ENCODE data around the gene CEL. TPM values are rescaled to one million over a fixed set of nuclear protein-coding genes. Genes with fewer than 3 reads are reported as not detected.
"Not testable (repeated sequence)": the region's sequence is repeated elsewhere in the genome, so short reads cannot be mapped to it uniquely, and the experiment has no call there.

The CEL gene
- total and polyA plus RNA-seq, 3 donors from 2014 or later: 2.1 to 2.6 (median 2.4) TPM

- H3K4me1 ChIP-seq; H3K9me3 ChIP-seq; H3K27ac ChIP-seq; H3K4me3 ChIP-seq; H3K36me3 ChIP-seq (ENCODE audit: low read depth, missing control alignments); intact Hi-C loops (cut with DNase I; ENCODE audit: low total_unique reads); H3K27me3 ChIP-seq: not testable (repeated sequence)
- peak; percentile 88 for DNase-seq
- peak; percentile 30 to 69 (median 58) for TF ChIP-seq CTCF (IDR thresholded peaks at IDR 0.05)
- 79 to 82% methylated on average over 12 of the region's 12 CpGs for WGBS, 2 donors
These were observed 20.8 kb upstream of the CEL start for GRCh38 chr9:133040892-133041479.

GRCh38 chr9:133041958-133042357 is 19.8 kb upstream of the CEL start:
- Histone ChIP-seq H3K9me3 (no peaks in the 10 kb centered on the region), H3K36me3 (ENCODE audit: low read depth, missing control alignments) (no peaks in the 10 kb centered on the region), H3K4me1 (no peaks in the 10 kb centered on the region), H3K27me3 (no peaks in the 10 kb centered on the region), H3K27ac (no peak overlapping the region), H3K4me3 (no peak overlapping the region)
- intact Hi-C loops (cut with DNase I; ENCODE audit: low total_unique reads): no loop called here
- TF ChIP-seq CTCF (IDR thresholded peaks at IDR 0.05) (no peak), POLR2A (IDR thresholded peaks at IDR 0.05) (no peak)
- 90 to 93% methylated on average over 5 to 9 of the region's 9 CpGs for WGBS, 2 donors
- no peak for DNase-seq

GRCh38 chr9:133042676-133043075 is 19.1 kb upstream of the CEL start:
- intact Hi-C loops (cut with DNase I; ENCODE audit: low total_unique reads): no loop called here
- no peaks in the 10 kb centered on the region for H3K9me3 ChIP-seq
- H3K4me3 ChIP-seq: no peak overlapping the region
- no peak for TF ChIP-seq CTCF (IDR thresholded peaks at IDR 0.05)
- no peak for TF ChIP-seq POLR2A (IDR thresholded peaks at IDR 0.05)
- no peaks in the 10 kb centered on the region for H3K4me1 ChIP-seq
- H3K36me3 ChIP-seq (ENCODE audit: low read depth, missing control alignments): no peaks in the 10 kb centered on the region
- DNase-seq: no peak
- no peaks in the 10 kb centered on the region for H3K27me3 ChIP-seq
- WGBS, 2 donors: 85 to 86% methylated on average over 7 to 8 of the region's 8 CpGs
- H3K27ac ChIP-seq: no peak overlapping the region

- WGBS, 2 donors: 93 to 95% methylated on average over 15 to 16 of the region's 16 CpGs
- no peak overlapping the region for H3K27ac ChIP-seq
- H3K36me3 ChIP-seq (ENCODE audit: low read depth, missing control alignments): no peaks in the 10 kb centered on the region
- H3K9me3 ChIP-seq: no peaks in the 10 kb centered on the region
- intact Hi-C loops (cut with DNase I; ENCODE audit: low total_unique reads): no loop called here
- no peak overlapping the region for H3K4me3 ChIP-seq
- TF ChIP-seq CTCF (IDR thresholded peaks at IDR 0.05): no peak
- TF ChIP-seq POLR2A (IDR thresholded peaks at IDR 0.05): no peak
- no peaks in the 10 kb centered on the region for H3K4me1 ChIP-seq
- no peak for DNase-seq
- H3K27me3 ChIP-seq: no peaks in the 10 kb centered on the region
These were observed 18.2 kb upstream of the CEL start for GRCh38 chr9:133043449-133044035.

- H3K27ac ChIP-seq: no peak overlapping the region
- no peak for DNase-seq
These were observed 17.7 kb upstream of the CEL start for GRCh38 chr9:133044125-133044524.

More at GRCh38 chr9:133044125-133044524, 17.7 kb upstream of the CEL start:
- Histone ChIP-seq H3K4me1 (no peaks in the 10 kb centered on the region), H3K36me3 (ENCODE audit: low read depth, missing control alignments) (no peaks in the 10 kb centered on the region), H3K4me3 (no peak overlapping the region), H3K9me3 (no peaks in the 10 kb centered on the region), H3K27me3 (no peaks in the 10 kb centered on the region)
- no peak for TF ChIP-seq POLR2A (IDR thresholded peaks at IDR 0.05)
- no peak for TF ChIP-seq CTCF (IDR thresholded peaks at IDR 0.05)
- WGBS, 2 donors: 90 to 91% methylated on average over 6 of the region's 6 CpGs
- intact Hi-C loops (cut with DNase I; ENCODE audit: low total_unique reads): no loop called here

Measured in testis (tissue), 3 donors.